HG02870 (cell line): ENCODE data around the gene ZNRF4.

ENCODE experiments used
- ATAC-seq: cut with Tn5 transposase; IDR thresholded peaks from one replicate; pipeline ENCODE4 v1.9.1; 2021; ENCODE audit warnings: mild to moderate bottlenecking, moderate library complexity; ENCODE audit not compliant: unreplicated experiment

ZNRF4 gene

GRCh38 chr19:5498830-5499550, 43.8 kb downstream of the ZNRF4 start:
- no peak for ATAC-seq

DNA sequence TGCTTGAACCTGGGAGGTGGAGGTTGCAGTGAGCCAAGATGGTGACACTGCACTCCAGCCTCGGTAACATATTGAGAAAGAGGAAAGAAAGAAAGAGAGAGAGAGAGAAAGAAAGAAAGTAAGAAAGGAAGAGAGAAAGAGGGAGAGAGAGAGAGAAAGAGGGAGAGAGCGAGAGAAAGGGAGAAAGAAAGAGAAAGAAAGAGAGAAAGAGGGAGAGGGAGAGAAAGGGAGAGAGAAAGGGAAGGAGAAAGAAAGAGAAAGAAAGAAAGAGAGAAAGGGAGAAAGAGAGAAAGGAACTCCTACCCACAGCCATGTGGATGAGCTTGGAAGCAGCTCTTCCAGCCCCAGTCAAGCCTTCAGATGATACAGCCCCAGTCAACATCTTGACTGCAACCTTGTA, 46.7 kb downstream of the ZNRF4 start:
- no peak for ATAC-seq

DNA sequence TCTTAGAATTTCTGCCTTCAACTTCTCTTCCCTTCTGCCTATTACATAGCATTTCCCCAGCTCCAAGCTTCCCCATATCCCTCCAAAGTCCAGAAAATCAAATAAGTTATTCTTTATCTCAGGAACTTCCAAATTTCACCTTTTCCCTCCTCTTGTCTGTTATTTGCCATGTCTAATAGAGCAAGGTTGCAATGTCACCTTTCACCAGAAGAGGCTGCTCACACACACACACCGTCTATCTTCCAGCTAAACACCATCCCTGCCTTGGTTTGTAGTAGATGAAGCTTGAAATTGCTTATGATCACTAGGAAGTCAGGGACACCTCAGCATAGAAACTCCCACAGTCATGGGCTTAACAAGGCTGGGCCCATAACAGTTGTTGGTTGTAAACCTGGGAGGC, 48.4 kb downstream of the ZNRF4 start:
- no peak for ATAC-seq

GRCh38 chr19:5504114-5504513, 48.9 kb downstream of the ZNRF4 start:
- ATAC-seq = no peak
